Measurements from ENCODE around the gene CCSER1. TPM values are rescaled to one million over a fixed set of nuclear protein-coding genes. Genes with fewer than 3 reads are reported as not detected.

CCSER1 gene
- total RNA-seq, 3 donors from 2014 or later (not counting 1 experiment from before 2014, with no cell fraction given): 0.87 to 1.1 (median 1.1) TPM

GRCh38 chr4:90254357-90254756 lies 127.2 kb downstream of the CCSER1 start:
- Mint-ChIP-seq H3K27me3 (ENCODE audit: low read depth in 2 of 2) (no peaks in the 10 kb centered on the region), H3K4me3 (no peak overlapping the region), H3K36me3 (no peaks in the 10 kb centered on the region), H3K4me1 (no peaks in the 10 kb centered on the region), H3K27ac (no peak overlapping the region), H3K9me3 (peaks cover 4 to 7% of the 10 kb centered on the region in 2 donors)
- no peak for TF ChIP-seq CTCF (IDR thresholded peaks at IDR 0.05)
- no peak overlapping the region for H3K27ac ChIP-seq (ENCODE audit: low read length)
- no peaks in the 10 kb centered on the region for H3K36me3 ChIP-seq (ENCODE audit: control insufficient read depth, insufficient read depth, low read length)
- no peak overlapping the region for H3K4me3 ChIP-seq (ENCODE audit: low read length)
- DNase-seq (no peak), ATAC-seq (no peak)
- no peaks in the 10 kb centered on the region for H3K9me3 ChIP-seq (ENCODE audit: control insufficient read depth, insufficient read depth, low read length)
- intact Hi-C loops (cut with micrococcal nuclease): no loop called here
- no peaks in the 10 kb centered on the region for H3K4me1 ChIP-seq (ENCODE audit: control insufficient read depth, insufficient read depth, low read length)
- H3K27me3 ChIP-seq (ENCODE audit: control insufficient read depth, insufficient read depth, low read length): no peaks in the 10 kb centered on the region
- WGBS (ENCODE audit: insufficient coverage): 91% methylated on average over 2 of the region's 2 CpGs

GRCh38 chr4:90274175-90274574 lies 147.0 kb downstream of the CCSER1 start:
- Mint-ChIP-seq H3K27me3 (ENCODE audit: low read depth in 2 of 2) (no peaks in the 10 kb centered on the region), H3K36me3 (no peaks in the 10 kb centered on the region), H3K4me1 (no peaks in the 10 kb centered on the region), H3K9me3 (peaks cover 5% of the 10 kb centered on the region in 2 donors), H3K27ac (no peak overlapping the region), H3K4me3 (no peak overlapping the region)
- TF ChIP-seq CTCF (IDR thresholded peaks at IDR 0.05): no peak
- H3K4me3 ChIP-seq (ENCODE audit: low read length): no peak overlapping the region
- ATAC-seq (no peak), DNase-seq (no peak)
- no peaks in the 10 kb centered on the region for H3K4me1 ChIP-seq (ENCODE audit: control insufficient read depth, insufficient read depth, low read length)
- WGBS (ENCODE audit: insufficient coverage): 100% methylated on average over 1 of the region's 1 CpG
- no peaks in the 10 kb centered on the region for H3K9me3 ChIP-seq (ENCODE audit: control insufficient read depth, insufficient read depth, low read length)
- H3K36me3 ChIP-seq (ENCODE audit: control insufficient read depth, insufficient read depth, low read length): no peaks in the 10 kb centered on the region
- H3K27me3 ChIP-seq (ENCODE audit: control insufficient read depth, insufficient read depth, low read length): no peaks in the 10 kb centered on the region
- intact Hi-C loops (cut with micrococcal nuclease): no loop called here
- H3K27ac ChIP-seq (ENCODE audit: low read length): no peak overlapping the region

- Histone ChIP-seq H3K4me3 (ENCODE audit: low read length) (no peak overlapping the region), H3K36me3 (ENCODE audit: control insufficient read depth, insufficient read depth, low read length) (no peaks in the 10 kb centered on the region), H3K4me1 (ENCODE audit: control insufficient read depth, insufficient read depth, low read length) (no peaks in the 10 kb centered on the region), H3K9me3 (ENCODE audit: control insufficient read depth, insufficient read depth, low read length) (no peaks in the 10 kb centered on the region), H3K27me3 (ENCODE audit: control insufficient read depth, insufficient read depth, low read length) (no peaks in the 10 kb centered on the region), H3K27ac (ENCODE audit: low read length) (no peak overlapping the region)
- 92% methylated on average over 3 of the region's 3 CpGs for WGBS (ENCODE audit: insufficient coverage)
- no peak overlapping the region for H3K4me3 Mint-ChIP-seq
- no peaks in the 10 kb centered on the region for H3K4me1 Mint-ChIP-seq
- H3K27me3 Mint-ChIP-seq (ENCODE audit: low read depth in 2 of 2): no peaks in the 10 kb centered on the region
- DNase-seq: no peak
- H3K27ac Mint-ChIP-seq: no peak overlapping the region
- intact Hi-C loops (cut with micrococcal nuclease): no loop called here
- no peak for TF ChIP-seq CTCF (IDR thresholded peaks at IDR 0.05)
- no peak for ATAC-seq
- no peaks in the 10 kb centered on the region for H3K36me3 Mint-ChIP-seq
- H3K9me3 Mint-ChIP-seq: peaks cover 3 to 5% of the 10 kb centered on the region in 2 donors
Observed at GRCh38 chr4:90280954-90281353, 153.8 kb downstream of the CCSER1 start.
